HG02798 (cell line): ENCODE data around the gene NOTCH1.

Experiments used
- ATAC-seq: cut with Tn5 transposase; IDR thresholded peaks from one replicate; pipeline ENCODE4 v1.9.1; 2021; ENCODE audit warnings: mild to moderate bottlenecking; ENCODE audit not compliant: unreplicated experiment, poor library complexity

The NOTCH1 gene

DNA sequence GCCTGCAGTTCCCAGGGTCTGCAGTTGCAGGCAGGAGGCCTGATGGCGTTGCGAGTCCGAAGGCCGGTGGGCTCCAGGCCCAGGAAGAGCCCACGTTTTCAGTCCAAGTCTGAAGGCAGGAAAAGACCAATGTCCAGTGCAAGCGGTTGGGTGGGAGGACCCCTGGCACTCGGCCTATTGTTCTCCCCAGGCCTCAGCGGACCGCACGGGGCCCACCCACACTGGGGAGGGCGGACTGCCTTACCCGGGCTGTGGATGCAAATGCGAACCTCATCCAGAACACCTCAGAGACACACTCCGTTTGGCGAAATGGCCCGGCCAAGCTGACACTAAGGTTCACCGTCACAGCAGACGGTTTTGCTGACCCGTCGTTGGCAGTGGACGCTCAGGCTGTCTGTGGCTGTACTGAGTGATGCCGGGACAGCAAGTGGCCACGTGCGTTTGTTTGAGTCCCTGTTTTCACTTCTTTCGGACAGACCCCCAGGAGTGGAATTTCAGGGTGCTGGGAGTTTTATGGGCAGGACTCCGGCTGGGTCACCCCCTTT, 52.8 kb downstream of the NOTCH1 start:
- no peak for ATAC-seq

DNA sequence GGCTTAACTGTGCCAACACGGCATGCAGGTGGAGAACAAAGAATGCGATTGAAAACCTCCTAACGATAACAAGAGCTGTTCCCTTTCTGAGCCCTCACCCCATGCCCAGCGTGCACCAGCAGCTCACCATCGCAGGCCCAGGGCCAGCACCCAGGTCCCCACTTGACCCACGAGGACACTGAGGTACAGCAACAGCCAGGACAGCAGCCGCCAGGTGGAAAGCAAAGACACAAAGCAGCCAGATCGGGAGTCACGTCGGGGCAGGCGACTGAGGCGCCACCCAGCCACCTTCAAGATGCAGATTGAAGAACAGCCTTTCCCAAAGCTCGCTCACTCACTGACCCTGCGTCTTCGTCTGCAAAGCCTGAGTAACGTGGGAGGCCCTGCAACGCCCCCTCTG, 56.1 kb downstream of the NOTCH1 start:
- no peak for ATAC-seq

- no peak for ATAC-seq
These were observed 57.3 kb downstream of the NOTCH1 start for GRCh38 chr9:136488247-136489214.

GRCh38 chr9:136487672-136488071, 58.2 kb downstream of the NOTCH1 start:
- ATAC-seq: no peak

- ATAC-seq: no peak
These were observed 58.8 kb downstream of the NOTCH1 start for GRCh38 chr9:136486823-136487620.

DNA sequence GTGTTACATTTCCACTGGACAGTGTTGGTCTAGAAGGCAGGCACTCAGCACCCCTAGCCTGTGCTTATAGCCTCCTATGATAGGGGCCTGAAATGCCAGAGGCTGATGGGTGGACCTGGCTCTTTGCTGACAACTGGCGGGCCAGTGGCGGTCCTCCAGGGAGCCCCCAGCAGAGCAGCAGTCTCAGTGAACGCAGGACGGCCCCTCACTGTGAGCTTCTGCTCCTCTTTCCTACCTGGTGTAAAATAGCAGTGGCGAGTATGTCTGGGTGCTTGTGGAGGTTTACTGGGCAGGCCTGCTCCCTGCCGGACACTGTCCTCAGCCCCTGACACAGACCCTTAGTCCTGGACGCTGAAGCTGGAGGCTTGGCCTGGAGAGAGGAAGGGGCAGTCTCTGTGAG, 59.7 kb downstream of the NOTCH1 start:
- no peak for ATAC-seq

- ATAC-seq: no peak
These were observed 60.5 kb downstream of the NOTCH1 start for GRCh38 chr9:136485049-136486045.

- ATAC-seq: no peak
These were observed 61.4 kb downstream of the NOTCH1 start for GRCh38 chr9:136484153-136485048.

- peak; percentile 71 for ATAC-seq
These were observed 62.2 kb downstream of the NOTCH1 start for GRCh38 chr9:136483589-136484152.

- ATAC-seq: peak; percentile 65
These were observed 62.9 kb downstream of the NOTCH1 start, which contains the start of gene SEC16A for GRCh38 chr9:136482793-136483588. SEC16A (minus strand) TSS chr9:136483040; CDS start chr9:136477615, 5,425 bp downstream.

DNA sequence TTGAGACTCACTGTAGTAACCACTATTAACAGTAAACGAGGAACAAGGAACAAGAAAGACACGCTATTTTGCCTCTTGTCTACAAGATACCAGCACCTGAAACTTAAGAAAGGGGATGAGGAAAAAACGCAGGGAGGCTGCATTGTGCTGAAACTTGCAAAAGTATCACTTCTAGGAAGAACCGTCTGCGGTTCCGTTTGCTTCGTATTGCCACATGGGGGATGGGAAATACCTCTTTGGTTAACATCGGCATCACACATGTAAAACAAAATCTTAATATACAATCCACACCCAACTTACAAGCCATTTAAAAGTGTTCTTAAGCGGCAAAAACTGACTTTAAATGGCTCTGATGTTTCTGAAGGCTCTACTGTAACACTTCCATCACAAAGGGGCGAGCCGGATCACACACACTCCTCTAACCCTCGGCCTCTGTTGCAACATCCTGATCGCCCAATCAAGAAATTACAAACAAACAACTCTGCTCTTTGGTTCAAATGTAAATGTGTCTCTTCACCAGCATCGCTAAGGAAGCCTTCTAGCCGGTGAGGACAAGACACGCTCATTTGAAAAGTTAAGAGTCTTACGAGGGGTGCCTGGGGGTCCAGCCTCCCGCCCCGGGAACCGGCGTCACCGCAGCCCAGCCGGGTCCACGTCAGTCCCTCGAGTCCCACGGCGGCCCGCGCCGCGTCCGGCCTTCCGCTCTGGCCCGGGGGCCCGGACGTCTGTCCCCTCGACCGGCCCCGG, 63.6 kb downstream of the NOTCH1 start:
- no peak for ATAC-seq

GRCh38 chr9:136481558-136481957, 64.3 kb downstream of the NOTCH1 start:
- no peak for ATAC-seq

DNA sequence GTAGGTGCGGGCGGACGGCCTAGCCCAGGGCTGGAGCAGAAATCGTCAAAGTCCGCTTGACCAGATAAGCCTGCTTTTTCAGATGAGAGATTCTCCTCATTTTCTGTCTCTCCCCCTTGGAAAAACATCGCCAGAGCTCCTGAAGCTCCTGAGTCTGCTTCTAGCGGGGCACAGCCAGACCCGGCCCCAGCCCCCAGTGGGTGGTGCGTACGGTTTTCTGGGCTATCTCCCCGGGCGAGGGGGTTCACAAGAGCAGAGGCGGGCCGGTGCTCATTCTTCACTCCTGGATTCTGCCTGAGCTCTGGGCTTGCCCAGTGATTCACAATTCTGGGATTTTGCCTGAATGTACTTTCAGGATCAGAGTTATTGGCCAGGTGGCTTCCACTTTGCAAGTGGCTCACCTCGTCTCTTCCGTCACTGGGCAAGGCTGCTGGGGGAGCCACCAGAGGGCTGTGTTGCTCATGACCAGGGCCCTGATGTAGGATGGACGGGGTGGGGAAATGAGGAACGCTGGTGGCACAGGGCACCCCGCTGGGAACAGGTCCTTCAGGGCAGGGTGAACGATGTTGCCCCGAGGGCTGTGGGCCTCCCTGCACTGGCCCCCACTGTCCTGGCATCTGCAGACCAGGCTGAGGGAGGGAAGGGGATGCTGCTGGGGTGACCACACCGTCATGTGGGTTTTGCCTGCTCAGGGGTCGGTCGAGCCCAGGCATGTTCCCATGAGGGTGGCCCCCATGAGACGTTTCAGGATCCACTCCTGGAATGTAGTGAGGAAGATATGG, 69.3 kb downstream of the NOTCH1 start:
- no peak for ATAC-seq

- ATAC-seq: no peak
These were observed 70.6 kb downstream of the NOTCH1 start for GRCh38 chr9:136474974-136475865.

- no peak for ATAC-seq
These were observed 71.7 kb downstream of the NOTCH1 start for GRCh38 chr9:136474021-136474640.
